Measurements from ENCODE around the gene ELF3.
"Not testable (repeated sequence)": the region's sequence is repeated elsewhere in the genome, so short reads cannot be mapped to it uniquely, and the experiment has no call there.

The ELF3 gene

GRCh38 chr1:202056644-202057334, 46.4 kb downstream of the ELF3 start:
- POLR2A ChIA-PET: no interaction called here
- CTCF ChIA-PET: interaction anchor here (1.0 to 1.7 kb wide), 4 partner anchors 9 to 63 kb away, joined by 3 to 4 read pairs (median 3); no protein-coding TSS in a partner anchor
- TF ChIP-seq CTCF (IDR thresholded peaks at IDR 0.05; ENCODE audit: control extremely low read depth, extremely low read depth, low read depth, missing control alignments): no peak
- no peak for DNase-seq (ENCODE audit: extremely low spot score)

- POLR2A ChIA-PET; DNase-seq (ENCODE audit: extremely low spot score): not testable (repeated sequence)
- CTCF ChIA-PET: interaction anchor here (1.2 to 1.7 kb wide), 2 partner anchors 9 to 58 kb away, joined by 3 to 4 read pairs; no protein-coding TSS in a partner anchor
These were observed 46.9 kb downstream of the ELF3 start for GRCh38 chr1:202057335-202057704.

GRCh38 chr1:202058001-202058908, 47.9 kb downstream of the ELF3 start:
- no peak for DNase-seq (ENCODE audit: extremely low spot score)
- POLR2A ChIA-PET: no interaction called here
- no peak for TF ChIP-seq CTCF (IDR thresholded peaks at IDR 0.05; ENCODE audit: control extremely low read depth, extremely low read depth, low read depth, missing control alignments)
- CTCF ChIA-PET: no interaction called here

- CTCF ChIA-PET: no interaction called here
- TF ChIP-seq CTCF (IDR thresholded peaks at IDR 0.05; ENCODE audit: control extremely low read depth, extremely low read depth, low read depth, missing control alignments): no peak
- POLR2A ChIA-PET: no interaction called here
- no peak for DNase-seq (ENCODE audit: extremely low spot score)
These were observed 50.7 kb downstream of the ELF3 start for GRCh38 chr1:202061055-202061454.

GRCh38 chr1:202061787-202062186, 51.4 kb downstream of the ELF3 start:
- DNase-seq (ENCODE audit: extremely low spot score); CTCF ChIA-PET; POLR2A ChIA-PET: not testable (repeated sequence)

GRCh38 chr1:202062636-202063035, 52.2 kb downstream of the ELF3 start:
- POLR2A ChIA-PET; DNase-seq (ENCODE audit: extremely low spot score); CTCF ChIA-PET: not testable (repeated sequence)

GRCh38 chr1:202063093-202063492, 52.7 kb downstream of the ELF3 start:
- POLR2A ChIA-PET: no interaction called here
- no peak for DNase-seq (ENCODE audit: extremely low spot score)
- TF ChIP-seq CTCF (IDR thresholded peaks at IDR 0.05; ENCODE audit: control extremely low read depth, extremely low read depth, low read depth, missing control alignments): no peak
- CTCF ChIA-PET: no interaction called here

- CTCF ChIA-PET, POLR2A ChIA-PET: not testable (repeated sequence)
These were observed 54.5 kb downstream of the ELF3 start for GRCh38 chr1:202064889-202065312.

More at GRCh38 chr1:202064889-202065312, 54.5 kb downstream of the ELF3 start:
- DNase-seq (ENCODE audit: extremely low spot score): not testable (repeated sequence)

Measured in GM10248 (cell line).